GM19468 (cell line): ENCODE data around the gene OR4X1.
"Not testable (repeated sequence)": the region's sequence is repeated elsewhere in the genome, so short reads cannot be mapped to it uniquely, and the experiment has no call there.

Source experiments
- ATAC-seq: cut with Tn5 transposase; IDR thresholded peaks from one replicate; pipeline ENCODE4 v1.9.1; 2021; ENCODE audit warnings: mild to moderate bottlenecking, moderate library complexity, moderate number of reproducible peaks; ENCODE audit not compliant: unreplicated experiment; ENCODE audit errors: extremely low read depth

The OR4X1 gene, protein sequence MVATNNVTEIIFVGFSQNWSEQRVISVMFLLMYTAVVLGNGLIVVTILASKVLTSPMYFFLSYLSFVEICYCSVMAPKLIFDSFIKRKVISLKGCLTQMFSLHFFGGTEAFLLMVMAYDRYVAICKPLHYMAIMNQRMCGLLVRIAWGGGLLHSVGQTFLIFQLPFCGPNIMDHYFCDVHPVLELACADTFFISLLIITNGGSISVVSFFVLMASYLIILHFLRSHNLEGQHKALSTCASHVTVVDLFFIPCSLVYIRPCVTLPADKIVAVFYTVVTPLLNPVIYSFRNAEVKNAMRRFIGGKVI

GRCh38 chr11:48263423-48263911 is at the start of gene OR4X1:
Gene OR4X1 (plus strand): TSS chr11:48263861. CDS start chr11:48263861, 0 bp downstream.
- no peak for ATAC-seq

- ATAC-seq, result no peak
These were observed 47.2 kb upstream of the OR4X1 start, which contains the start of gene OR4B1 for GRCh38 chr11:48216510-48216909. Gene OR4B1 (plus strand): TSS chr11:48216810. CDS start chr11:48216810, 0 bp downstream.

DNA sequence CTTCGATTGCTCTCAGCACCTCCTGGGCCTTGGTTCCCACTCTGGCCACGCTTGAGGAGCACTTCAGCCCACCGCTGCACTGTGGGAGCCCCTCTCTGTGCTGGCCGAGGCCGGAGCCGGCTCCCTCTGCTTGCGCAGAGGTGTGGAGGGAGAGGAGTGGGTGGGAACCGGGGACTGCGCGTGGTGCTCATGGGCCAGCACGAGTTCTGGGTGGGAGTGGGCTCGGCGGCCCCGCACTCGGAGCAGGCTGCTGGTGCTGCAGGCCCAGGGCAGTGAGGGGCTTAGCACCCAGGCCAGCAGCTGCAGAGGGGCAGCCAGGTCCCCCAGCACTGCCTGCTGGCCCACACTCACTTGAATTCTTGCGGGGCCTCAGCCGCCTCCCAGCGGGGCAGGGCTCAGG is 34.9 kb upstream of the OR4X1 start:
- ATAC-seq, result no peak

GRCh38 chr11:48230057-48230456 is 33.6 kb upstream of the OR4X1 start:
- not testable (repeated sequence) for ATAC-seq

GRCh38 chr11:48237727-48238126 is 25.9 kb upstream of the OR4X1 start:
- no peak for ATAC-seq

GRCh38 chr11:48242501-48242900 is 21.2 kb upstream of the OR4X1 start:
- ATAC-seq, result no peak

DNA sequence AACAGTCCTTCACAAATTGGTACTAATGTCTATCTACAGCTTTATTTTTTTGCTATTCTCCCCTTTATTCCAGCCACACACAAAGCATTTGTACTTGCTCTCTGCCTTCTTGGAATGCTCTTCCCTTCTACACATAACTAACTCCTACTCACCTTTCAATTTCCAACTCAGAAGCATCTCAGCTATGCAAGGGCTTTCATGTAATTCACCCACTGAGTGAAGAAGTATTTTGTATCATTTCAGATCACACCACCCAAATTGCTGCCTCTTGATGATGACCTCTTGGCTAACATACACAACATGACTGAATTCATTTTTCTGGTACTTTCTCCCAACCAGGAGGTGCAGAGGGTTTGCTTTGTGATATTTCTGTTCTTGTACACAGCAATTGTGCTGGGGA is 18.9 kb upstream of the OR4X1 start, which contains the start of gene OR4X2:
Gene OR4X2 (plus strand): TSS at position 301 of the 400 bp plus-strand sequence. CDS start 0 bp downstream, at position 301.
- no peak for ATAC-seq

DNA sequence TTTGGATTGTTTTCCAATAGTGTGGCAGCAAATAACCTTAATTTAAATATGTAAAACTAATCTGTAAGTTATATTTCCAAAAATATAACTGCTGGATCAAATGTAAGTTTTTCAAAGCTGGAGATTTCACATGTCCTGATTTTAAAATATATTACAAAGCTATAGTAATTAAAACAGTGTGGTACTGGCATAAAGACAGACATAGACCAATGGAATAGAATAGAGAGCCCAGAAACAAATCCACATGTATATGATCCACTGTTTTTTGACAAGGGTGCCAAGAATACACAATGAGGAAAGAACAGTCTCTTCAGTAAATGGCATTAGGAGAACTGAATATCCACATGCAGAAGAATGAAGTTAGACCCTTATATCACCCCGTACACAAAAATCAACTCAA is 14.8 kb upstream of the OR4X1 start:
- no peak for ATAC-seq

DNA sequence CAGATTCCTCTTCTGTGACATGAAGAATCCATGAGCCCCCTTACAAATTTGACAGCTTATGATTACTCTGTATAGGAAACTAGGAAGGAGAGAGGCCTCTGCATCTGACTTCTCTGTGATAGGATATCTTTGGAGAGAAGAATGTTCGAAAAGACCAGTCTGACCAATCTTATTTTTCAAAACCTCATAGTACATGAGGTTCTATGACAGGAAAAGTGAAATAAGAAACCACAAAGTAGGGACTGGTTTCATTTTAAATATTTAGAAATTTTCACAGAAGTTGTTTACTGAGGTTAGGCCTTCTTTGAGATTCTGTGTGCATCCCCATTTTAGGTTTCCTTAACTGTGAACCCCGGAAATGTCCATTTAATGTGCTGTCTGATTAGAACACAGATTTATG is 2.1 kb upstream of the OR4X1 start:
- ATAC-seq, result no peak

GRCh38 chr11:48270621-48271020 is 7.0 kb downstream of the OR4X1 start:
- no peak for ATAC-seq

DNA sequence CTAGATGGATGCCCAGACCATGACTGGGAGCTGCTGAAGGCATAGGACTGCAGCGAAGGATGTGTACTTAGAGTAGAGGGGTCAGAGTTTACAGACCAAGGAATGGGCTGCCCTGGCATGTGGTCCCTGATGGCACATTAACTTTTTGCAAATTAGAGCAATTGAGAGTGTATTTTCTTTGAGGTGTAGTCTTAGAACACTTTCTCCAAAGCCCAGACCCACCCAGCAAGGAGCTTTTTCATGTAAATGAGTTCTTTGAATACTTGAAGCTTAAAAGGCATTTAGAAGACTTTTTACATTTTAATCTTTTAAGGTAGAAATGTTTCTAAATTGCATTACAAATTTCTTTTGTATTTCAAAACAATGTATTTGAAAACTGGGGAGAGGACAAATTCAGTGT is 8.9 kb downstream of the OR4X1 start:
- ATAC-seq, result no peak

DNA sequence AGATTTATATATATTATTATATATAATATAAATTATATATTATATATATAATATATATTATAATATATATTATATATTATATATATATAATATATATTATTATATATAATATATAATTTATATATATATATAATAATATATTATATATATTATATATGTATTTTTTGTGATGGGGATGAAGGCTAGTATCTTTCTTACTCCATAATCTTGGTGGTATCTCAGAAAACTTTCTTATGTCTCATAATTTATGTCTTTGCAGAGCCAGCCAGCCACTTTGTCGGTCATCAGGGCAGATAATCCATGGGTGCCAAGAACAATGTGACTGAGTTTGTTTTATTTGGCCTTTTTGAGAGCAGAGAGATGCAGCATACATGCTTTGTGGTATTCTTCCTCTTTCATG is 42.3 kb downstream of the OR4X1 start, which contains the start of gene OR4S1:
Gene OR4S1 (plus strand): TSS at position 301 of the 400 bp plus-strand sequence. CDS start 0 bp downstream, at position 301.
- no peak for ATAC-seq

GRCh38 chr11:48307760-48308386 is 44.2 kb downstream of the OR4X1 start:
- no peak for ATAC-seq

DNA sequence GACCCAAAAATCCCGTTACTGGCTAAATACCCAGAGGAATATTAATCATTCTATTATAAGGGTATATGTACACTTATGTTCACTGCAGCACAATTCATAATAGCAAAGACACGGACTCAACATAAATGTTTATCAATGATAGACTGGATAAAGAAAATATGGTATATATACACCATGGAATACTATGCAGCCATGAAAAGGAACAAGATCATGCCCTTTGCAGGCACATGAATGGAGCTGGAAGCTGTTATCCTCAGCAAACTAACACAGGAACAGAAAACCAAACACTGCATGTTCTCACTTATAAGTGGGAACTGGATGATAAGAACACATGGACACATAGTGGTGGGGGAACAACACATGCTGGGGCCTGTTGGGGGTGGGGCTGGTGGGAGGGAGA is 49.9 kb downstream of the OR4X1 start:
- not testable (repeated sequence) for ATAC-seq
